Measurements from ENCODE around the gene TRAPPC14.
"Not testable (repeated sequence)": the region's sequence is repeated elsewhere in the genome, so short reads cannot be mapped to it uniquely, and the experiment has no call there.

The TRAPPC14 gene

GRCh38 chr7:100154651-100155491, 3.7 kb downstream of the TRAPPC14 start:
- DNase-seq (ENCODE audit: low read depth in 2 of 2): no peak

DNA sequence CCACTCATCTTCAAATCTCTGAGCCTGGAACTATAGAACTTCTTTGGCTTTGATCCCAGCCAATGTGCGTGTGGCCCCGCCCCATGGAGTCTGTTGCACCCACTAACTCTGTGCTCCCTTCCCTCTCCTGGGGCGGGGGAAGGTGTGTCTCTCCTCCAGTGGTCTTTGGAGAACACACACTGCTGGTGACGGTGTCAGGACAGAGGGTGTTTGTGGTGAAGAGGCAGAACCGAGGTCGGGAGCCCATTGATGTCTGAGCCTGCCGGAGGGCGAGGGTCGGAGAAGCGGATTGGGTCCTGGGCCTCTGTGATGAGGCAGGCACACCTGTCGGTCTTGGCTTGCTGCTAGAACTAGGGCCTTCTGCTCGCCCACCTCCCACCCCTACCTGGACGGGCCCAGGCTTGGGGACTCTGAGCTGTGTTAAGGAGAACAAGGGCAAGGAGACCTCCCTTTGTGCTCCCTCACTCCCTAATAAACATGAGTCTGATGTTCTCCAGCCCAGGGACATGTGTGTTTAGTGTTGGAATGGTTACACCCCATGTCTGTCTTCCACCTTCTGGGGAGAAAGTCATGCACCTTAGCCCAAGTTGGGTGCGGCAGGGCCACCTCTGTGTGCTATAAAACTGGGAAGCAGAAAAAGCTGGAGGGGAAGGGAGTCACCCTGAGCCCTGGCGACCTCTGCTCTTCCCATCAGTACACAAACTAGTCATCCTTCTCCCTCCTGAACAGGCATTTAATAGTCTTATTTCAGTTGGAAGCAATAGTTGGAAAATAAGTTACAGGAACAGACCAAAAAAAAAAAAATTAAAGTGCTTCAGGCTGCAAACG, 4.6 kb downstream of the TRAPPC14 start:
- DNase-seq (ENCODE audit: low read depth in 2 of 2): no peak

- DNase-seq (ENCODE audit: low read depth in 2 of 2): no peak
These were observed 5.4 kb downstream of the TRAPPC14 start for GRCh38 chr7:100152937-100153666.

- no peak for DNase-seq (ENCODE audit: low read depth in 2 of 2)
These were observed 6.1 kb downstream of the TRAPPC14 start for GRCh38 chr7:100152404-100152803.

DNA sequence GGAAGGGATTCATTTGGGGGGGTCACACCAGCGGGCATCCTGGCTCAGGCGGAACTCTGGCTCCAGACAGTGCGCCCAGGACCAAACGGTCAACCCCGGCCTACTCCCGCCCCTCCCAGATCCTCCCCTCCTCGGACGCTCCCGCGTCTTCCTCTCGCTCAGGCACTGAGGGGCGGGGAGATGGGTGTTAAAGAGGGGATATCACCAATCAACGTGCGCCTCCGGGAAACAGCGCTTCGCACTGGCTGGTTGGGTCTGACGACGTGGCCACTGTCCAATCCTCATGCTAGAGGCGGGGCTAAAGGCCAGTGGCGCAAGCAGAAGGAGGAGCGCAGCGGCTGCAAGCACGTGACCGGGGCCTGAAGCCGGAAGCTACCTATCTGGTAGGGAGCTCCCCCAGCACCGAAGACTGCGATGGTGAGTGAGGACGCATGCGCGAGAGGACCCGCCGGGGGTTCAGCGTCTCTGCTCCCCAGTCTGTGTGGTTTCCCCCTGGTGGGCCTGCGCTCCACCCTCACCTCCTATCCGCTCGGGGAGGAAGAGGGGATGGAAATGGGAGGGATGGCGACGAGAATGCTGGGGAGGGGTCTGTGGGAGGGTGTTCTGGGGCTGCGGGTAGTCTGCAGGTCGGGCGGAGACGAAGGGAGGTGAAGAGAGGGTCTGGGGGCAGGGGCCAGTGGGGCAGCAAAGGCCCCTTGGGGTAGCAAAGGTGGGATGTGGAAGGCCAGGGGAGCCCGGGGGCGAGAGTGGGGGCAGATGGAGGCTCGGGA, 9.8 kb downstream of the TRAPPC14 start, which contains the start of gene LAMTOR4:
Gene LAMTOR4, plus strand, starts transcription at position 360 of the 770 bp plus-strand sequence. Its CDS starts 55 bp downstream, at position 415.
- DNase-seq (ENCODE audit: low read depth in 2 of 2): peak; percentile 98

GRCh38 chr7:100148225-100148558, 10.3 kb downstream of the TRAPPC14 start:
- no peak for DNase-seq (ENCODE audit: low read depth in 2 of 2)

GRCh38 chr7:100147278-100147677, 11.2 kb downstream of the TRAPPC14 start:
- DNase-seq (ENCODE audit: low read depth in 2 of 2): no peak

GRCh38 chr7:100146350-100146749, 12.2 kb downstream of the TRAPPC14 start:
- DNase-seq (ENCODE audit: low read depth in 2 of 2): not testable (repeated sequence)

DNA sequence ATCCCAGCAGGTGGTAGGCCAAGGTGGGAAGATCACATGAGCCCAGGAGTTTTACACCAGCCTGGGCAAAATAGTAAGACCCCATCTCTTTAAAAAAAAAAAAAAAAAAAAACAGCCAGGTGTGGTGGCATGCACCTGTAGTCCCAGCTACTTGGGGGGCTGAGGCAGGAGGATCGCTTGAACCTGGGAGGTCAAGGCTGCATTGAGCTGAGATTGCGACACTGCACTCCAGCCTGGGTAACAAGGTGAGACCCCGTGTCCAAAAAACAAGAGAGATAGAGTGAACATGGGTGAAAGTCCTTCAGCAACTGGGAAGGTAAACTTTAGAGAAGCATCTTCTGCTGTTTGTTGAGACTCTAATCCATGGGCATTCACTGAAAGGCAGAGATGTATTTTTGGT, 16.1 kb downstream of the TRAPPC14 start:
- DNase-seq (ENCODE audit: low read depth in 2 of 2): no peak

GRCh38 chr7:100141555-100141949, 17.0 kb downstream of the TRAPPC14 start:
- DNase-seq (ENCODE audit: low read depth in 2 of 2): no peak

GRCh38 chr7:100137851-100138760, 20.4 kb downstream of the TRAPPC14 start:
- no peak for DNase-seq (ENCODE audit: low read depth in 2 of 2)

DNA sequence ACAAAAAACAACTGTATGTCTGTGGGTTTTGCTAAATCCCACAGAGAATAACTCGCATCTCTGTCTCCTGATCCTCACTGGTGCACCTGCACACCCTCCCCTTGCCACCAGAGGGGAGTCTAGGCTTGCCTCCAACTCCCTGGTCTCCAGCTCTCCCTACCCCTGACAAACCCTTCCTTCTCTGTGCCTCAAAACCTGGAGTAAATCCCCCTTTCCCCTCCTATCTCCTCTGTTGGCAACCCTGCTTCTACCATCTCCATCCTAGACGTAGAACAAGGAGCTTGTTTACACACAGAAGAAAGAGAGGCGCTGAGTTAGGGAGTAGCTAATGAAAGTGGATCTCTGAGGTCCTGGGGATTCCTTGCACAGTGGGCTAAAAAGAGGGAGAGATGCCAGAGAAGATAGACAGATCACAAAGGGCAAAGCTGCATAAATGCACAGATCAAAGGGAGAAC, 25.8 kb downstream of the TRAPPC14 start:
- peak; percentile 45 to 64 for DNase-seq (ENCODE audit: low read depth in 2 of 2)

DNA sequence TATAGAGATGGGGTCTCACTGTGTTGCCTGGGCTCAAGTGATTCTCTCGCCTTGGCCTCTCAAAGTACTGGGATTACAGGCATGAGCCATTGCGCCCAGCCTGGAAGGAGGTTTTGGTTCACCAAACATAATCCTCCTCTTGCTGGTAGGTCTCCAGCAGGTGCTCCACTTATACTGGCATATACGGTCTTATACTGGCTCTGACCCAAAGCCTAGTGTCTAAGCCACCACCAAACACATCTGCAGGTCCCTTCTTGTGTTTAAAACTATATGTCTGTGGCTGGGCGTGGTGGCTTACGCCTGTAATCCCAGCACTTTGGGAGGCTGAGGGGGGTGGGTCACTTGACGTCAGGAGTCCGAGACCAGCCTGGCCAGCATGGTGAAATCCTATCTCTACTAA, 26.4 kb downstream of the TRAPPC14 start:
- DNase-seq (ENCODE audit: low read depth in 2 of 2): no peak

- peak; percentile 66 to 83 for DNase-seq (ENCODE audit: low read depth in 2 of 2)
These were observed 27.7 kb downstream of the TRAPPC14 start for GRCh38 chr7:100130608-100131453.

- not testable (repeated sequence) for DNase-seq (ENCODE audit: low read depth in 2 of 2)
These were observed 28.3 kb downstream of the TRAPPC14 start for GRCh38 chr7:100130220-100130607.

DNA sequence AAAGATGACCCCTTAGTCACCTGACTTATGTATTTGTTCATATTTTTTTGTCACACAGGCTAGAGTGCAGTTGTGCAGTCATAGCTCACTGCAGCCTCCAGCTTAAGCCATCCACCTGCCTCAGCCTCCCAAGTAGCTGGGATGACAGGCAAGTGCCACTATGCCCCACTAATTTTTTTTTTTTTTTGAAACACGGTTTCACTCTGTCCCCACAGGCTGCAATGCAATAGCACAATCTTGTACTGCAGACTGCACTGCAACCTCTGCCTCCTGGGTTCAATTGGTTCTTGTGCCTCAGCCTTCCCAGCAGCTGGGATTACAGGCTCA, 29.9 kb downstream of the TRAPPC14 start:
- no peak for DNase-seq (ENCODE audit: low read depth in 2 of 2)

DNA sequence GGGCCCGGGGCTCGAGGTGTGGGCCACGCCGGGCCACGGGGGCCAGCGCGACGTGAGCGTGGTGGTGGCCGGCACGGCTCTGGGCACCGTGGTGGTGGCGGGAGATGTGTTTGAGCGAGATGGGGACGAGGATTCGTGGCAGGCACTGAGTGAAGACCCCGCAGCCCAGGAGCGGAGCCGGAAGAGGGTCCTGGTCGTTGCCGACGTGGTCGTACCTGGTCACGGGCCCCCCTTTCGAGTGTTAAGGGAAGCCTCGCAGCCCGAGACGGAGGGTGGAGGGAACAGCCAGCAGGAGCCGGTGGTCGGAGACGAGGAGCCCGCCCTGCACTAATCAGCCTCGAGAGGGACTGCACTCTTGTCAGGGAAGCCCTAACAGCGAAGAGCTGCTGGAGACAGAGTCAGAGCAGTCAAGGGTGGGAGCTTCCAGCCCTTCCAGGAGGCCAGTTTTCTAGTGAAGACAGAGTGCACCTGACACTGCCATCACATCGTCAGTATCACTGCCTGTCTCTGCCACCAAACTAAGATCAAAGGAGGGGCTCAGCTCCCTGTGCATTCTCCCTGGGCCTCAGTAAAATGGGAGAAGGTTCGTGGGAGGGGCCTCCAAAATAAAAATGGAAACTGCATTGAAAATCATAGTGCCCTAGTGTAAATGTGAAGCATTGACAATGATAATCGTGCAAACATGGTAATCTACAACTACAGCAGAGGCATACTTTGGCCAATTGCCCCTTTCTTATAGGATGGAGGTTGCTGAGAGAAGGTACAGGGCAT, 30.5 kb downstream of the TRAPPC14 start:
- no peak for DNase-seq (ENCODE audit: low read depth in 2 of 2)
